Mesendoderm (in vitro differentiated cells): ENCODE data around the gene IP6K3.
A peak's percentile ranks its signal among the peaks of the same experiment; 100 is the strongest.

Experiments used
- DNase-seq: peaks from one replicate; pipeline ENCODE4 v3.0.0; 2013
- H2AK5ac ChIP-seq: 2 replicates; pipeline ENCODE4 v1.6.1; 2013; ENCODE audit warnings: low read length, inconsistent platforms
- H2BK120ac ChIP-seq: 2 replicates; pipeline ENCODE4 v1.6.1; 2013; ENCODE audit warnings: low read depth, mild to moderate bottlenecking, low read length, moderate library complexity, mixed read lengths
- H2BK15ac ChIP-seq: replicated peaks from 2 replicates; pipeline ENCODE4 v1.6.1; 2013; ENCODE audit warnings: low read depth, mild to moderate bottlenecking, moderate library complexity
- H2BK5ac ChIP-seq: 2 replicates; pipeline ENCODE4 v1.6.1; 2013; ENCODE audit warnings: low read length, inconsistent platforms
- H3K18ac ChIP-seq: 2 replicates; pipeline ENCODE4 v1.6.1; 2013; ENCODE audit warnings: mild to moderate bottlenecking, low read length, mixed read lengths
- H3K23ac ChIP-seq: one replicate; pipeline ENCODE4 v1.6.1; 2013; ENCODE audit warnings: low read length
- H3K27ac ChIP-seq: 2 replicates; pipeline ENCODE4 v1.5.1; 2013; ENCODE audit warnings: low read depth, mild to moderate bottlenecking, inconsistent platforms, low read length, moderate library complexity
- H3K27me3 ChIP-seq: 2 replicates; pipeline ENCODE4 v1.6.1; 2013; ENCODE audit warnings: low read length, control low read depth, mild to moderate bottlenecking, inconsistent platforms; ENCODE audit not compliant: insufficient read depth, poor library complexity
- H3K36me3 ChIP-seq: 2 replicates; pipeline ENCODE4 v1.6.1; 2013; ENCODE audit warnings: low read length, inconsistent platforms; ENCODE audit not compliant: control insufficient read depth, insufficient read depth
- H3K4ac ChIP-seq: one replicate; pipeline ENCODE4 v1.6.1; 2013; ENCODE audit warnings: low read depth, mild to moderate bottlenecking, low read length, moderate library complexity
- H3K4me1 ChIP-seq: 2 replicates; pipeline ENCODE4 v1.6.1; 2013; ENCODE audit warnings: low read depth, low read length, inconsistent platforms; ENCODE audit not compliant: control insufficient read depth
- H3K4me2 ChIP-seq: 2 replicates; pipeline ENCODE4 v1.6.1; 2013; ENCODE audit warnings: low read length
- H3K4me3 ChIP-seq: 2 replicates; pipeline ENCODE4 v1.5.1; 2013; ENCODE audit warnings: mild to moderate bottlenecking, low read length
- H3K56ac ChIP-seq: one replicate; pipeline ENCODE4 v1.6.1; 2013; ENCODE audit warnings: low read length
- H3K79me1 ChIP-seq: 2 replicates; pipeline ENCODE4 v1.6.1; 2013; ENCODE audit warnings: low read length, inconsistent platforms
- H3K79me2 ChIP-seq: 2 replicates; pipeline ENCODE4 v1.6.1; 2013; ENCODE audit warnings: mild to moderate bottlenecking, low read length; ENCODE audit not compliant: control insufficient read depth, insufficient read depth
- H3K9ac ChIP-seq: 2 replicates; pipeline ENCODE4 v1.6.1; 2013; ENCODE audit warnings: low read length, inconsistent platforms
- H4K5ac ChIP-seq: one replicate; pipeline ENCODE4 v1.6.1; 2013; ENCODE audit warnings: low read length
- H4K8ac ChIP-seq: one replicate; pipeline ENCODE4 v1.6.1; 2013; ENCODE audit warnings: low read depth, mild to moderate bottlenecking, control low read depth, low read length, moderate library complexity
- WGBS: extraction: QIAGEN DNeasy Blood & Tissue Kit; methylation state at CpG from one replicate; pipeline ENCODE4 v1.1.7; 2013; ENCODE audit warnings: low lambda C conversion rate, missing lambda C conversion rate; ENCODE audit not compliant: insufficient coverage; ENCODE audit errors: extremely low coverage; 5-methylcytosine and 5-hydroxymethylcytosine counted together

The IP6K3 gene

DNA sequence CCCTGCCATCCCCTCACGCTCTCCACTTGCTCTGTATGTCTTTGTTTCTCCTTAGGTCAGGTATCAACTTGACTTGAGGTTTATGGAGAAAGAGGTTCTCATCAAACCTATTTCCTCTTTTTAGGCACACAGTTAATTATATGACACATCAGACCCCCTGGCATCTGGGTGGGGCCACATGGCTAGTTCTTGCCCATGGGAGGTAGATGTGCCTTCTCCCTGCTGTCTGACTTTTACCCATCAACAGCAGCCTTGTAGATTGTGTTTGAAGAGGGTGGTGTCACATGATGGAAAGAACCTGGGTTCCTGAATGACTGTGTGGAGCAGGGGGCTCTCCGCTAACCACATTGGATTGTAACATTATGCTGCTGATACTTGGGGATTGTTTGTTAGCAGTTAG, 28.0 kb downstream of the IP6K3 start:
- Histone ChIP-seq H3K27me3 (no peaks in the 10 kb centered on the region), H2BK120ac (no peak overlapping the region), H3K27ac (no peak overlapping the region), H2BK15ac (no peak overlapping the region), H3K56ac (no peak overlapping the region), H3K79me1 (no peaks in the 10 kb centered on the region), H3K4me3 (no peak overlapping the region), H3K4me1 (no peaks in the 10 kb centered on the region), H3K9ac (no peak overlapping the region), H3K79me2 (no peaks in the 10 kb centered on the region), H3K4me2 (no peak overlapping the region), H3K4ac (no peak overlapping the region), H3K18ac (no peak overlapping the region), H2BK5ac (no peak overlapping the region), H3K23ac (no peak overlapping the region), H2AK5ac (no peak overlapping the region), H3K36me3 (no peaks in the 10 kb centered on the region), H4K8ac (no peak overlapping the region), H4K5ac (no peak overlapping the region)
- no peak for DNase-seq
- WGBS = no CpG with 5 or more reads among the region's 2 CpGs

GRCh38 chr6:33717934-33718455, 28.7 kb downstream of the IP6K3 start:
- H4K8ac ChIP-seq = no peak overlapping the region
- no peak overlapping the region for H2AK5ac ChIP-seq
- H3K4me2 ChIP-seq = no peak overlapping the region
- no peaks in the 10 kb centered on the region for H3K4me1 ChIP-seq
- WGBS = no CpG with 5 or more reads among the region's 6 CpGs
- H3K23ac ChIP-seq = no peak overlapping the region
- H3K4ac ChIP-seq = no peak overlapping the region
- no peak for DNase-seq
- H4K5ac ChIP-seq = no peak overlapping the region
- no peaks in the 10 kb centered on the region for H3K79me2 ChIP-seq
- no peak overlapping the region for H2BK120ac ChIP-seq
- no peak overlapping the region for H3K9ac ChIP-seq
- no peaks in the 10 kb centered on the region for H3K36me3 ChIP-seq
- H3K56ac ChIP-seq = no peak overlapping the region
- no peaks in the 10 kb centered on the region for H3K79me1 ChIP-seq
- no peak overlapping the region for H2BK5ac ChIP-seq
- H3K27me3 ChIP-seq = no peaks in the 10 kb centered on the region
- no peak overlapping the region for H2BK15ac ChIP-seq
- H3K18ac ChIP-seq = no peak overlapping the region
- H3K27ac ChIP-seq = no peak overlapping the region
- no peak overlapping the region for H3K4me3 ChIP-seq

DNA sequence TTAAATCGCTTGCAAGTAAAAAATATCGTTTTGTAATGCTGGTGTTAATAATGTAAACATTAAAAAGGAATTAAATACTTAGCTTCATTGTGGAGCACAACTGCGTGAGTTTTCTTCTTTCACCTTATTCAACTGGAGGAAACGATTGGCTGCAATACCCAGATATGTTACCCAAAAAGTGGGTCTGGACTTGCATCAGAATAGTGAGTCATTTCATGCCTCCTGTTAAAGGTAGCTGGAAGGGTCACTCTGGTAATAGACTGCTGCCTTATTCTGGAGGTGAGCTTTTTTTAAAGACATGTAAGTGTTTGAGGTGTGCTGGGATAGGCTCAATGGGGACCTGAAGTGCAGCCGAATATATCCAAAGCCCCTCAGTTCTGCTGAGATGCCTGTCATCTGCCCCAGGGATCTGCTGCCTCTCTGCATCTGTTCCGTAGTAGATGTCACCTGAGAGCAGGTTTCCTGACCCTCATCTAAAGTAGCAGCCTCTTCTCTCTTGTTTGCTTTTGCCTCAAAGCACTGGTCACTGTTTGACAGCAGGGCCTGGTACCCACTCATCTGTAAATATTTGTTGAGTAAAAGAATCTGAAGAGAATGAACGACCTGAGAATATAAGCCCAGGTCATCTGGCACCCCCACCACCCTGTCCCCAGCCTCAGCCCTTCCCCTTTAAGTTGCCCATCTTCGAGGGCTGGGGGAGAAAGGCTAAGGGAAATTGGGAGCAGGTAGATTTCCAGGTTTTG, 29.6 kb downstream of the IP6K3 start:
- peak; percentile 65 for DNase-seq
- Histone ChIP-seq H2BK5ac (no peak overlapping the region), H2BK120ac (no peak overlapping the region), H3K56ac (no peak overlapping the region), H4K8ac (no peak overlapping the region), H2AK5ac (no peak overlapping the region), H3K79me1 (no peaks in the 10 kb centered on the region), H3K9ac (no peak overlapping the region), H3K4me3 (no peak overlapping the region), H4K5ac (no peak overlapping the region), H3K4me2 (no peak overlapping the region), H3K27me3 (no peaks in the 10 kb centered on the region), H3K23ac (no peak overlapping the region), H3K4me1 (no peaks in the 10 kb centered on the region), H3K4ac (no peak overlapping the region), H3K27ac (no peak overlapping the region), H2BK15ac (no peak overlapping the region), H3K18ac (no peak overlapping the region), H3K36me3 (no peaks in the 10 kb centered on the region), H3K79me2 (no peaks in the 10 kb centered on the region)
- no CpG with 5 or more reads among the region's 8 CpGs for WGBS

DNA sequence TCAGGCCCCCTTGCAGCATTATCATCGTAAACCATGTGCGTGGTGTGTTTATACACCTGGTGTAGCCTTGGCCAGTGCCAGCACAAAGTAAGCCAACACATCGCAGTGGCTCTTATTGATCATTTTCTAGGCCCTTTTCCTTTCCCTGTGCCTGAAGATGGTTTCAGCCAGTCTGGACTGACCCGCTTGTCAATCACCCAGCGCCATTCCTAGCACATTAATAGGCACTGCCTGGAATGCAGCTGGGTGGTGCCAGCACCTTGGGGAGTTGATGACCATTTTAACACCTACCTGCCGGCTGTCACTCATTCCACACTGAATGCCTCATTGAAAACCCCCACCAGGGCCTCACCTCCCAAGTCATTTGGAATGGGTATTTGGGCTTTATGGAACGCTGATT, 30.3 kb downstream of the IP6K3 start:
- no CpG with 5 or more reads among the region's 7 CpGs for WGBS
- H3K4me2 ChIP-seq = no peak overlapping the region
- no peak overlapping the region for H2BK5ac ChIP-seq
- no peak overlapping the region for H3K23ac ChIP-seq
- DNase-seq = peak; percentile 69
- H3K4me3 ChIP-seq = no peak overlapping the region
- H2BK15ac ChIP-seq = no peak overlapping the region
- H3K4me1 ChIP-seq = no peaks in the 10 kb centered on the region
- no peak overlapping the region for H2BK120ac ChIP-seq
- no peak overlapping the region for H3K56ac ChIP-seq
- H4K8ac ChIP-seq = no peak overlapping the region
- H3K4ac ChIP-seq = no peak overlapping the region
- no peaks in the 10 kb centered on the region for H3K36me3 ChIP-seq
- H3K79me2 ChIP-seq = no peaks in the 10 kb centered on the region
- no peak overlapping the region for H3K27ac ChIP-seq
- H3K18ac ChIP-seq = no peak overlapping the region
- no peak overlapping the region for H2AK5ac ChIP-seq
- no peaks in the 10 kb centered on the region for H3K27me3 ChIP-seq
- H3K79me1 ChIP-seq = no peaks in the 10 kb centered on the region
- no peak overlapping the region for H4K5ac ChIP-seq
- no peak overlapping the region for H3K9ac ChIP-seq

DNA sequence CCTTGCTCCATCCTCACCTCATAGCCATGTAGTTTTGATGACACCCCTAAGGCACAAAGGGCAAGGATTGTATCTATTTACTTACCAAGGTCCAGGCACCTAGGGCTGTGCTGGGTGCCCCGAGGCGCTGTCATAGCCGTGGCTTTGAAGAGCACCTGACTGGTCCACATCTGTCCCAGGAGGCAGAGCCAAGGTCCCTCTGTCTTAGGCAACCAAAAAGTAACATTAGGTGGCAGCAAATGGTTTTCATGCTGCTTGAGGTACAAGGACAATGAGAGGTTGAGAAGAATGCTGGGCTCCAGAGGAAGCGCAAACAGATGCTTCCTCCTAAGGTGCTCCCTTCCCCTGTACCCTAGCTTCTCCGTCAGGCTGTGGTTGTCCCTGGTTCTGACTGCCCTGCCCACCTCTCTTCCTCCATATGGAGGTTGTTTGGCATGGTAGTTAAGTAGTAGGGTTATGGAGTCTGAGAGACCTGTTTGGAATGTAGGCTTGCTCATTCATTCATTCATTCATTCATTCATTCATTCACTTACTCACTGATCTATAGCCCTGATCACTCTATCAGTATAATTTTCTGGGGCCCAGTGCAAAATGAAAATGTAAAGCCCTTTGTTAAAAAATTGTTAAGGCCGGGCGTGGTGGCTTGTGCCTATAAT, 32.2 kb downstream of the IP6K3 start:
- Histone ChIP-seq H3K79me2 (peaks cover 6% of the 10 kb centered on the region), H3K4me1 (peaks cover 6% of the 10 kb centered on the region), H3K56ac (no peak overlapping the region), H3K23ac (no peak overlapping the region), H3K27me3 (no peaks in the 10 kb centered on the region), H2BK120ac (no peak overlapping the region), H2AK5ac (no peak overlapping the region), H3K4me3 (no peak overlapping the region), H3K4me2 (no peak overlapping the region), H2BK15ac (no peak overlapping the region), H2BK5ac (no peak overlapping the region), H4K5ac (no peak overlapping the region), H3K36me3 (peaks cover 3% of the 10 kb centered on the region), H3K79me1 (peaks cover 13% of the 10 kb centered on the region), H3K9ac (no peak overlapping the region), H3K4ac (no peak overlapping the region), H3K18ac (no peak overlapping the region), H4K8ac (no peak overlapping the region), H3K27ac (no peak overlapping the region)
- no peak for DNase-seq
- WGBS = no CpG with 5 or more reads among the region's 7 CpGs
